NCI-H82 treated with DMSO at 0.1 percent for 48 hours (cell line): ENCODE results near the gene LRP10.
"Not testable (repeated sequence)": the region's sequence is repeated elsewhere in the genome, so short reads cannot be mapped to it uniquely, and the experiment has no call there.

Experiments
- DNase-seq: peaks from one replicate; lab custom pipeline; 2025; ENCODE audit not compliant: unreplicated experiment; lab: John Stamatoyannopoulos, UW

LRP10 gene

GRCh38 chr14:22860377-22860776 lies 11.2 kb upstream of the LRP10 start:
- DNase-seq = not testable (repeated sequence)

DNA sequence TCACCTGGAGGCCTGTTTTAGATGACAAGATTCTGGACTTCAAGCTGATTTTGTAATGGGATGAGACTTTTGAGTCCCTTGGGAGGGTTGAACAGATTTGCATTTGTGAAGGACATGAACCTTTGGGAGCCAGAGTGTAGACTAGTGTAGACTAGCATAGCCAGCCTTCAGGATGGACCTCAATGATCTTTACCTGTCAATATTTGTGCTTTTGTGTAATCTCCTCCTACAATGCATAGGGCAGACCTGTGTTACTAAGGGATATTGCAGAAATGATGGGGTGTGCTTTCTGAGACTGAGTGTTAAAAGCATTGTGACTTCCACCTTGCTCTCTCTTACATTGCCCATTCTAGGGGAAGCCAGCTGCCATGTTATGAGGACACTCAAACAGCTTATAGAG lies 9.9 kb upstream of the LRP10 start:
- DNase-seq = no peak

DNA sequence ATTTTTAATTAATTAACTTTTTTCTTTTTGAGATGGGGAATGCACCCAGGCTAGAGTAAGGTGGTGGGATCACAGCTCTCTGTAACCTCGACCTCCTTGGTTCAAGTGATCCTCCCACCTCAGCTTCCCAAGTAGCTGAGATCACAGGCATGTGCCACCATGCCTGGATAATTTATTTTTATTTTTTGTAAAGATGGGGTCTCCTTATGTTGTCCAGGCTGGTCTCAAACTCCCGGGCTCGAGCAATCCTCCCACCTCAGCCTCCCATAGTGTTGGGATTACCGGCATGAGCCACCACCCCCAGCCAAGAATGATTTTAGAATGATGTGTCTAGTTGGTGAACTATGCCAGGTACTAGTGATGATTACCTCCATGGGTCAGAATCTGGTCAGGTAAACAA lies 6.6 kb upstream of the LRP10 start:
- DNase-seq = no peak

DNA sequence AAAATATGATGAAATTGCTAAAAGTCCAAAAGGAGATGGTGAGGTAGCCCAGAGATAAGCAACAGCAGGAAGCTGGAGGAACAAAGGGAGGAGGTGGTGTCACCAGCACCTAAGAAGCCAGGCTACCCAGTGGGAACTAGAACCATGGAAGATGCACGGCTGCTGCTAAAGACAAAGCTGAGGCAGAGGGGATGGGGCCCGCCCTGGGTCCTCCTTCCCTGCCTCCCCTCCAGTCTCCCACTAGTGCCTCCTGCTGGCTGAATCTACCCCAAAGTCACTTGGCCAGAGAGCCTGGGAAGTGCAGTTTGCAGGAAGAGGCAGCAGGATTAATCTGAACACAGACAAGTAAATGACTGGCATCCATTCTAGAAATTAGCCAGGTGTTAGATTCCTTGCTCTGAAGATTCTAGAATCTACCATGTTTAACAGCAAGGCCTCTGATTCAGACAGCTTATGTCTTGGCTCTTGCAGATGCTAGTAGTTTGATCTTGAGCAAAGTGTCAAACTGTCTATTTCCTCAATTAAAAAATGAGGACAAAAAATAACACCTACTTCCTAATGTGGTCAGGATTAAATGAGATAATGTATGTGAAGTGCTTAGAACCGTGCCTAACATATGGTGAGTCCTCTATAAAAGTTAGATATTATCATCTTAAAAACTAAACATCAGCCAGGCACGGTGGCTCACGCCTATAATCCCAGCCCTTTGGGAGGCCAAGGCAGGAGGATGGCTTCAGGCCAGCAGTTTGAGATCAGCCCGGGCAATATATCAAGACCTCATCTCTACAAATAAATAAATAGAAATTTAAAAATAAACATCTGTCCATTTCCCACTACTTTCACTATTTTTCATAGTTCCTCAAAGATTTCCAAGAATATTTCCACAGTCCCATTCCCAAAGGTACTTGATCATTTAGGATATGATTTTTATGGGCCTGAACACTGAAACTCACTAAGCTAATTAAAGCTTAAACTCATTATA lies 5.8 kb upstream of the LRP10 start:
- peak; percentile 1 for DNase-seq

DNA sequence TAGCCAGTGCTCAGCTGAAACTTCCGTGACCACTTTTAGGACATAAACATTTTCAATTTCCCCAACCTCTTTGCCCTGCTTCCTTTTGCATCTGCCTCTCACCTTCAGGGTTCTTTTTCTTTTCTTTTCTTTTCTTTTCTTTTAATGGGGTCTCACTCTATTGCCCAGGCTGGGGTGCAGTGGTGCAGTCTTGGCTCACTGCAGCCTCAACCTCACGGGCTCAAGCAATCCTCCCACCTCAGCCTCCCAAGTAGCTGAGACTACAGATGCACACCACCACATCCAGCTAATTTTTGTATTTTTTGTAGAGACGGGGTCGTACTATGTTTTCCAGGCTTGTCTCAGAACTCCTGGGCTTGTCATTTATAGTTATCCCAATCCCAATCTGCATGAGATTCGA lies 4.7 kb upstream of the LRP10 start:
- DNase-seq = no peak

DNA sequence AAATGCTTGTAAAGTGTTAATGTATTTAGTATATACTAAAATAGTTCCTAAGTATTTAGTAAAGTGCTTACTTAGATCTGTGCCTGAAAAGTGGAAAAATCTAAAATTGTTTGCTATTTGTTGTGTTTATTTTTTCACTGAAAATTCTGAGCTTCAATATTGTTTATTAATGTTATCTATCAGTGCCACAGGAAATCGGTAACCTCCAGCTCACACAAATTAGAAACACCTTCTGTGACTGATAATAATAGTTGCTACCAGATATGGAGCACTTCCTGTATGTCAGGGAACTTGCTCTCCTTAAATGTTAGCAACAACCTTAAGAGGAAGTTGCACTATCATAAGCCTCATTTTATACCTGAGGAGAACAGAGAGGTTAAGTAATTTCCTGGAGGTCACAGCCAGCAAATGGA lies 723 bp upstream of the LRP10 start:
- DNase-seq = no peak

DNA sequence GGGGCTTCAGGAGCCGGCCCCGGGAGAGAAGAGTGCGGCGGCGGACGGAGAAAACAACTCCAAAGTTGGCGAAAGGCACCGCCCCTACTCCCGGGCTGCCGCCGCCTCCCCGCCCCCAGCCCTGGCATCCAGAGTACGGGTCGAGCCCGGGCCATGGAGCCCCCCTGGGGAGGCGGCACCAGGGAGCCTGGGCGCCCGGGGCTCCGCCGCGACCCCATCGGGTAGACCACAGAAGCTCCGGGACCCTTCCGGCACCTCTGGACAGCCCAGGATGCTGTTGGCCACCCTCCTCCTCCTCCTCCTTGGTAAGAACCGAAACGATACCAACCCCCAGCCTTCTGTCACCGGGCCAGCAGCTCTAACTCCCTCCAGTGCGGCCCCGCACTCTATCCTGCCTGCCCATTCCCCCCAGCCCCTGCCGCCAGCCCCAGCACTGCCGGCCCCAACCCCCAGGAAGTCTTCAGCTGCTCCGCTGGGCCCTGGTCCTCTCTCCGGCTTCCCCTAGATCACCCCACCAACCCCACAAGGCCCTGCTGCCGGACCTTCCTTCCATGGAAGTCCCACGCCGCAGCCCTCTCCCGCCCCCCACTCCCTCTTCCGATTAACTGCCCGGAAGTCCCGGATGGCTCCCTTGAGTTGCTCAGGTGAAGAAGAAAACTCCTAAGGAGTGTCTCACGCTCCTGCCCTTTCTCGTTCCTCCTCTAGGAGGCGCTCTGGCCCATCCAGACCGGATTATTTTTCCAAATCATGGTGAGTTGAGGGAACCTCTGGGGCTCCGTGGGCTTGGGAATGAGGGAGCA lies 693 bp downstream of the LRP10 start:
- peak; percentile 35 for DNase-seq

- DNase-seq = no peak
Measured at GRCh38 chr14:22872833-22873520, 1.4 kb downstream of the LRP10 start.

DNA sequence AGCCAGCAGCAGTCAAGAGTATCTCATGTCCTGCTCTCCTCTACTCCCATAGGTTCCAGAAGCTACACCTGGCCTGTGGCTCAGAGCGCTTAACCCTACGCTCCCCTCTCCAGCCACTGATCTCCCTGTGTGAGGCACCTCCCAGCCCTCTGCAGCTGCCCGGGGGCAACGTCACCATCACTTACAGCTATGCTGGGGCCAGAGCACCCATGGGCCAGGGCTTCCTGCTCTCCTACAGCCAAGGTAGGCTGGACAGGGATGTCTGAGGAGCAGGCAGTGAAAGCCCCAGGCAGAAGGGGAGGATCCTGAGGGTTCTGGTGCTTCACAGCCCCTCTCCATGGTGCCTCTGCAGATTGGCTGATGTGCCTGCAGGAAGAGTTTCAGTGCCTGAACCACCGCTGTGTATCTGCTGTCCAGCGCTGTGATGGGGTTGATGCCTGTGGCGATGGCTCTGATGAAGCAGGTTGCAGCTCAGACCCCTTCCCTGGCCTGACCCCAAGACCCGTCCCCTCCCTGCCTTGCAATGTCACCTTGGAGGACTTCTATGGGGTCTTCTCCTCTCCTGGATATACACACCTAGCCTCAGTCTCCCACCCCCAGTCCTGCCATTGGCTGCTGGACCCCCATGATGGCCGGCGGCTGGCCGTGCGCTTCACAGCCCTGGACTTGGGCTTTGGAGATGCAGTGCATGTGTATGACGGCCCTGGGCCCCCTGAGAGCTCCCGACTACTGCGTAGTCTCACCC lies 3.6 kb downstream of the LRP10 start:
- no peak for DNase-seq

- DNase-seq = no peak
Measured at GRCh38 chr14:22875748-22876319, 4.3 kb downstream of the LRP10 start.

DNA sequence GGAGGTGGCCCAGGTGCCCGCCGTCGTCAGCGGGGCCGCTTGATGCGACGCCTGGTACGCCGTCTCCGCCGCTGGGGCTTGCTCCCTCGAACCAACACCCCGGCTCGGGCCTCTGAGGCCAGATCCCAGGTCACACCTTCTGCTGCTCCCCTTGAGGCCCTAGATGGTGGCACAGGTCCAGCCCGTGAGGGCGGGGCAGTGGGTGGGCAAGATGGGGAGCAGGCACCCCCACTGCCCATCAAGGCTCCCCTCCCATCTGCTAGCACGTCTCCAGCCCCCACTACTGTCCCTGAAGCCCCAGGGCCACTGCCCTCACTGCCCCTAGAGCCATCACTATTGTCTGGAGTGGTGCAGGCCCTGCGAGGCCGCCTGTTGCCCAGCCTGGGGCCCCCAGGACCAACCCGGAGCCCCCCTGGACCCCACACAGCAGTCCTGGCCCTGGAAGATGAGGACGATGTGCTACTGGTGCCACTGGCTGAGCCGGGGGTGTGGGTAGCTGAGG lies 5.5 kb downstream of the LRP10 start:
- no peak for DNase-seq

DNA sequence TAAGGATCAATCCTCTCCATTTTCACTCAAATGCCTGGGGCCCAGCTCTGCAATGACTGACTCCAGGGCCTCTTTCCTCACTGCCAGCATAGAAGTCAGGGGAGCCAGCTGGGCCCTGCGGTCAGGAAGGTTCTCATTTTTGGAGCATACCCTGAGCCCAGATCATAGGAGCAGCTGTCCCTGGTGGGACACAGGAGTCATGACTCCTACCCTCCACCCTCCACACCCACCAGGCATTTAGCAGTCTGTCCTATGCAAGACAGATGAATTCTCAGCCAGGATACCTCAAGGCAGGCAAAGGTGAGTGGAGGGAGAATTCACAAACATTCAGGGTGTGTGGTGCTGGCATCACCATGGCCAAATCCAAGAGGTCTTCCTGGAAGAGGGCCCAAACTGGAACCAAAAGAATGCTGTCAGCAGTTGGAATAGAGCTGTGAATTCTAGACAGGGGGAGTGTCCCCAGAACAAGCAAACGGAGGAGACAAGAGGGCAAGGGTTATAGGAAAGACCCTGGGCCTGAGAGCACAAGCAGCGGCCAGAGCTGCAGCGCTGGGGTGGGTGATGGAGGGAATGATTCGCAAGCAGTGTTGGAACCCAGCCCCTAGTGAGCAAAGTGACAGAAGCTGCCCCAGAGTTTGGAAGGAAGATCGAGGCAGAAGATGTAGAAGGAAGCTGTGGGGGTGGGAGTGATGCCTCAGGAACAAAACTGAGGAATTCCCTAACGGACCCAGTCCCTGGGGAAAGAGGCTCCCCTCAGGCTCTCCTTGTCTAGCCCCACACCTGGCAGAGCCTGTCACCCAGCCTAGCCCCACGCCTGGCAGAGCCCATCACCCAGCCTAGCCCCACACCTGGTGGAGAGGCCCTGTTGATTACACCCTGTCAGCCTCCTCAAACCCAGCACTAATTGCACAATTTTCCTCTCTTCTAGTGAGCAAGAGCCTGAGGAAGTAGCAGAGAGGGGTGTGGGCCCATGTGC lies 7.0 kb downstream of the LRP10 start:
- DNase-seq = no peak

DNA sequence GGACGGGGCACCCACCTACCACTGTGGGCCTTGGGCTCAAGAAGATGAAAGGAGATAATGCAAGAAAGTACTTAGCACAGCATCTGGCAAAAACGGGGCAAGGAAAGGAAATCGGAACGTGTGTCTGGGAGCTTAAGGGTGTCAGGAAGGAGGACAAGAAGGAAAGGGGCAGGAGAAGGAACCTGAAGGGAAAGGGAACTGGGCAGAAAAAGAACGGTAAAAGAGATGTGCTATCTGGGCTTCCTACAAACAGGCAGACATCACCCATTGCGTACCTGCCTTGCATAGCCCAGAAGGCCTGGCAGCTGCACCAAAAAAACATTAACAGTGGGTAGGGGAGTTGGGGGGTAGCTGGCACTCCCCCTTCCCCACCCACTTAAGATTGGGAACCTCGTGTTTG lies 10.5 kb downstream of the LRP10 start:
- no peak for DNase-seq

DNA sequence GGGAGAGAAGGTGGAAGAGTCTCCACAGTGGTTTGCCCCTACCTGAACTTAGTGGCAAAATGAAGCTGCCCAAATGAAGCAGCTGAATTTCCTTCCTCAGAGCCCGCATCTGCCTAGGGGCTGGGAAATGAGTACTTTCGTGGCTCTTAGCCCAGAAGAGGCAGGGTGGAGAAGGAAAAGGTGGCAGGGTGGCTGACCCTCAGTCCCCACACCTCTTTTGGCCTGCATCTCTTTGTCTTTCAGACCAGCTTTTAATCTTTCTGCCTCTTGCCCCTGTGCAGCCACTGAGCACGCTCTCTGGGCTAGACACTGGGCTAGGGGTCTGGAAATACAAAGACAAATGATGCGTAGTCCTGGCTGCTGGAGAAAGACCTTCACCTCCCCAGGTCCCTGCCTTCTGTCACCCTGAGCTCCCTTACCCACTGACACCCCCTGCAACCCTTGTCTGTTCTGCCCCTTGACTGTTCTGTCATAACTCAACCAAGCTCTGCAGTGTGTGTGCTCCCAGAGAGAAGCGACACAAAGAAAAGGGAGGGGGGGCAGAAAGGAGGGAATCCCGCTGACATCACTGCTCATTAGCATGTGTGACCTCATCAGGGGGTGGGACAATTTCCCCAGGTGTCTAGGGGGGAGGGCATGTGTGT lies 11.1 kb downstream of the LRP10 start:
- no peak for DNase-seq

DNA sequence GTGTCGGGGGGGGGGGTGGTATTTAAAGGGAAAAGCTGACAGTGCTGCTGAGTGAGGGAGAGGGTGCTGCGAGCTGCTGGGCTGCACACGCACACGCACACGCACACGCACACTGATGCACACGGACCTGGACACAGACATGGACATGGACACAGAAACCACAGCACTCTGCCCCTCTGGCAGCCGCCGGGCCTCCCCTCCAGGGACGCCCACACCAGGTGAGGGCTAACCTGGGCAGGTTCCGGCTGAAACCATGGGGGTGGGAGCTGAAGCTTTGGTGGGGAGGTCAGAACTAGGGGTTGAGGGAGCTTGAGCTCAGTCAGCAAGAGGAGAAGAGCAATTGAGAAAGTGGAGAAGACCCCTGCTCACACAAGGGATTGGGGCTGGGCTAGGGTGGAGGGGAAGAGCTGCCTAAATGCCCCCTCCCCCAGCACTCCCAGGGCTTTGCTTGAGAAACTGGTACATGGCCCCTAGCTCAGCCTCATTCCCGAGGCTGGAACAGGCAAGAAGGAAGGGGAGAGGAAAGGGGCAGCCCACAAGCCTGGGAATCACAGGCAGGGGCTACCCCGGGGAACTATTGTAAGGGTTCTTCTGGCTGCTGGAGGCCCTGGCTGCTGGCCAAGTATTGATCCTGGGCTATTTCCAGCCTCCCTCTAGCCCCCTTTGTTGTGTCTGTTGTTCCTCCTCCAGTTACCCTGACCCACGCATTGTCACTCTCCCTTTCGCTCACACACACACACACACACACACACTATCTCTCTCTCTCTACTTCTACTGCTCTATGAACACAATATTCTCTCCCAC lies 11.8 kb downstream of the LRP10 start, which contains the start of gene REM2:
TSS of gene REM2 (plus strand) at position 50 of the 804 bp plus-strand sequence. CDS start at position 116, 66 bp downstream.
- DNase-seq = no peak

DNA sequence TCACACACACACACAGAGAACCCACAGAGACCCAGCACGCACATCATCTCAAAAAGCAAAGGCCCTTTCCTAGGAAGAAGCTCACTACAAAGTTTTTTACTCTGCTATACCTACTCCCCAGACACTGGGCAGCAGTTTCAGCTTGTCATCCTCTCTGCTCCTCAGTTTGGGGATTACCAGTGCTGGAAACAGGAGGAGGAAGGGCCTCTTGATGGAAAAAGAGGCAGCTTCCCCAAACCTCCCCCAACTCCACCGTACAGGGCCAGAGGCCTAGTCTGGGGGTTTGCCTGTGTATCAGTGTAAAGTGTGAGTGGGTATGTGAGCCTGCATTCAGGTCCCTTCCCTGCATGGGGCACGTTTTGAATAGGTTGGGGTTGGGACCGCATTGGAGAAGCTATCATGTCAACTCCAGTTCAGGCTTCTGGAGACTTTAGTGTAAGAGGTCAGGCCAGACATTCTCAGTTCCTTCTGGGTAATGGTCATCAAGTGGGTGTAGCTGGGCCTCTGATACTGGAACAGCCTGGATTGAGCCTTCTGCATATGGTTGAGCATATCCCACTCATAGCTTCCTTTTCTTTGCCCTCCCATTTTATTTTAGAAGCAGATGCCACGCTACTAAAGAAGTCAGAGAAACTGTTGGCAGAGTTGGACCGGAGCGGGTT lies 12.7 kb downstream of the LRP10 start:
- no peak for DNase-seq
